GM23338 (cell line): ENCODE data around the gene TYW1B. TPM values are rescaled to one million over a fixed set of nuclear protein-coding genes. Genes with fewer than 3 reads are reported as not detected.
"Not testable (repeated sequence)": the region's sequence is repeated elsewhere in the genome, so short reads cannot be mapped to it uniquely, and the experiment has no call there.

ENCODE experiments used
- ATAC-seq: fragments of 200-7000 bp; cut with Tn5 transposase; 3 replicates; pipeline ENCODE4 v1.9.1; 2020
- DNase-seq: peaks from one replicate; pipeline ENCODE4 v3.0.0-alpha.2; 2015; ENCODE audit warnings: low spot score
- H2AFZ ChIP-seq: fragments of 200-600 bp; sonication (generic); 2 replicates; pipeline ENCODE4 v1.8.0; 2016; ENCODE audit warnings: antibody characterized with exemption, mild to moderate bottlenecking, moderate library complexity
- H3F3A ChIP-seq: fragments of 200-600 bp; sonication (generic); replicated peaks from 2 replicates; pipeline ENCODE4 v1.8.0; 2017; ENCODE audit warnings: antibody characterized with exemption, mixed run types, low read depth
- H3K27ac ChIP-seq: fragments of 200-600 bp; sonication (generic); 2 replicates; pipeline ENCODE4 v1.6.1; 2016; ENCODE audit warnings: low read depth
- H3K27me3 ChIP-seq: fragments of 200-600 bp; sonication (generic); 2 replicates; pipeline ENCODE4 v1.8.0; 2016; ENCODE audit warnings: mild to moderate bottlenecking, mixed run types, moderate library complexity; ENCODE audit not compliant: insufficient read depth
- H3K36me3 ChIP-seq: fragments of 200-600 bp; sonication (generic); 2 replicates; pipeline ENCODE4 v1.8.0; 2016; ENCODE audit warnings: mild to moderate bottlenecking; ENCODE audit not compliant: insufficient read depth
- H3K4me1 ChIP-seq: fragments of 200-600 bp; sonication (generic); 2 replicates; pipeline ENCODE4 v1.8.0; 2016; ENCODE audit warnings: mild to moderate bottlenecking, moderate library complexity; ENCODE audit not compliant: insufficient read depth
- H3K4me2 ChIP-seq: fragments of 200-600 bp; sonication (generic); 2 replicates; pipeline ENCODE4 v1.7.1; 2017; ENCODE audit warnings: mixed run types
- H3K4me3 ChIP-seq: fragments of 200-600 bp; sonication (generic); 2 replicates; pipeline ENCODE4 v1.6.1; 2016; ENCODE audit warnings: mixed run types
- H3K79me2 ChIP-seq: fragments of 200-600 bp; sonication (generic); replicated peaks from 2 replicates; pipeline ENCODE4 v1.8.0; 2017; ENCODE audit warnings: mild to moderate bottlenecking; ENCODE audit not compliant: insufficient read depth
- H3K9me2 ChIP-seq: fragments of 200-600 bp; sonication (generic); 2 replicates; pipeline ENCODE4 v1.8.0; 2017; ENCODE audit not compliant: insufficient read depth
- H4K20me1 ChIP-seq: fragments of 200-600 bp; sonication (generic); replicated peaks from 2 replicates; pipeline ENCODE4 v1.8.0; 2017; ENCODE audit warnings: mild to moderate bottlenecking; ENCODE audit not compliant: insufficient read depth
- H3K27ac Mint-ChIP-seq: 2 replicates; pipeline ENCODE4 v1.8.0; 2020; ENCODE audit warnings: inconsistent platforms, mild to moderate bottlenecking, moderate library complexity, mixed read lengths
- H3K27me3 Mint-ChIP-seq: 3 replicates; pipeline ENCODE4 v1.8.0; 2022; ENCODE audit warnings: low read depth, mild to moderate bottlenecking, moderate library complexity, mixed read lengths, inconsistent platforms; ENCODE audit not compliant: insufficient read depth, poor library complexity
- H3K36me3 Mint-ChIP-seq: 3 replicates; pipeline ENCODE4 v1.8.0; 2021; ENCODE audit warnings: low read depth, mild to moderate bottlenecking, inconsistent platforms, moderate library complexity, mixed read lengths
- H3K4me1 Mint-ChIP-seq: 3 replicates; pipeline ENCODE4 v1.8.0; 2020; ENCODE audit warnings: mild to moderate bottlenecking, inconsistent platforms, mixed read lengths
- H3K4me3 Mint-ChIP-seq: 3 replicates; pipeline ENCODE4 v1.8.0; 2021; ENCODE audit warnings: moderate library complexity, mild to moderate bottlenecking, inconsistent platforms, mixed read lengths
- H3K9me3 Mint-ChIP-seq: 3 replicates; pipeline ENCODE4 v1.8.0; 2020; ENCODE audit warnings: moderate library complexity, mild to moderate bottlenecking, inconsistent platforms, mixed read lengths
- ETS1 ChIP-seq: IDR thresholded peaks from 2 replicates; pipeline ENCODE4 v1.6.1; 2016; ENCODE audit warnings: antibody characterized with exemption
- NANOG ChIP-seq: IDR thresholded peaks from 2 replicates; pipeline ENCODE4 v1.6.1; 2016; ENCODE audit warnings: antibody characterized with exemption, borderline replicate concordance
- polyA plus RNA-seq: library from polyadenylated mRNA; unstranded; fragments of >200 nt; fragmentation: Nextera tagmentation; extraction: Ambion mirVana; gene quantifications from 2 replicates; pipeline ENCODE4 v1.2.1, GENCODE V29; 2016
- total RNA-seq: library from RNA; depleted of rRNA; stranded (reverse); fragments of >200 nt; shearing (Covaris generic); gene quantifications from 2 replicates; pipeline ENCODE4 v1.2.3, GENCODE V29; 2014

The TYW1B gene
- total and polyA plus RNA-seq, 2 experiments from 2014 or later: 2.8 to 5.6 TPM

GRCh38 chr7:72801564-72801963, 26.4 kb downstream of the TYW1B start:
- not testable (repeated sequence) for H3K27me3 Mint-ChIP-seq, H3F3A ChIP-seq, H3K4me1 ChIP-seq, H3K4me2 ChIP-seq, ATAC-seq, H4K20me1 ChIP-seq, H3K4me3 ChIP-seq, H3K4me1 Mint-ChIP-seq, H2AFZ ChIP-seq, H3K9me3 Mint-ChIP-seq, H3K27me3 ChIP-seq, DNase-seq, H3K79me2 ChIP-seq, H3K4me3 Mint-ChIP-seq, H3K9me2 ChIP-seq, H3K27ac ChIP-seq, H3K36me3 ChIP-seq
- Mint-ChIP-seq H3K27ac (0 out of 2 replicates have a peak overlapping the region, but pooled peaks have one; percentile 1), H3K36me3 (peaks cover 52% of the 10 kb centered on the region)

GRCh38 chr7:72795401-72795800, 32.6 kb downstream of the TYW1B start:
- H3K9me2 ChIP-seq, H4K20me1 ChIP-seq, H3K4me3 Mint-ChIP-seq, H3K4me2 ChIP-seq, H3K27me3 ChIP-seq, H3K4me1 ChIP-seq, H3F3A ChIP-seq, H3K4me1 Mint-ChIP-seq, H3K27ac ChIP-seq, H3K27me3 Mint-ChIP-seq, H3K9me3 Mint-ChIP-seq, H2AFZ ChIP-seq, ATAC-seq, H3K36me3 ChIP-seq, DNase-seq, H3K27ac Mint-ChIP-seq, H3K79me2 ChIP-seq, H3K4me3 ChIP-seq: not testable (repeated sequence)
- H3K36me3 Mint-ChIP-seq: peaks cover 51% of the 10 kb centered on the region

DNA sequence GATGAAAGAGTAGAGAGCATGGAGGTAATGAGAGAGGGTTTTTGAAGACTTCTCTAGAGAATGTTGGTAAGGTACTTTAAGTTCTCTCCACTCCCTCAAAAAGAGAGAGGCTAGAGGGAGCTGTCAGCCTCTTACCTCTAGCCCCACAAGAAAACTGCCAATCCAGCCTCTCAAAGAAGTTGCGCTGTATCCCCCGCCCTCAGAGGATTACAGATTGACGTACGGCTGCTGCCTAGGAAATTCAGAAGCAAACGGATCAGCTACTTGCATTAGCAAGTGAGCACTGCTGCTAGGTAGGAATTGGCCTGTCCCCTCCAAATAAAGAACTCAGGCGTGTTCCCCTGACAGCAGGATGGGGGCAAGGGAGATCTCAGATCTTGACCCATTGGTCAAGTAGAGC, 34.2 kb downstream of the TYW1B start:
- Histone ChIP-seq H4K20me1 (no peaks in the 10 kb centered on the region), H3K9me2 (no peaks in the 10 kb centered on the region), H2AFZ (no peak overlapping the region), H3K36me3 (no peaks in the 10 kb centered on the region), H3K4me2 (no peak overlapping the region), H3K4me3 (no peak overlapping the region), H3K27me3 (no peaks in the 10 kb centered on the region), H3K79me2 (no peaks in the 10 kb centered on the region), H3K4me1 (no peaks in the 10 kb centered on the region), H3F3A (no peaks in the 10 kb centered on the region), H3K27ac (no peak overlapping the region)
- Mint-ChIP-seq H3K36me3 (peaks cover 43% of the 10 kb centered on the region), H3K27me3 (peaks cover 3% of the 10 kb centered on the region), H3K9me3 (peaks cover 9% of the 10 kb centered on the region), H3K4me3 (no peak overlapping the region), H3K27ac (no peak overlapping the region), H3K4me1 (no peaks in the 10 kb centered on the region)
- TF ChIP-seq ETS1 (no peak), NANOG (no peak)
- no peak for ATAC-seq
- no peak for DNase-seq

DNA sequence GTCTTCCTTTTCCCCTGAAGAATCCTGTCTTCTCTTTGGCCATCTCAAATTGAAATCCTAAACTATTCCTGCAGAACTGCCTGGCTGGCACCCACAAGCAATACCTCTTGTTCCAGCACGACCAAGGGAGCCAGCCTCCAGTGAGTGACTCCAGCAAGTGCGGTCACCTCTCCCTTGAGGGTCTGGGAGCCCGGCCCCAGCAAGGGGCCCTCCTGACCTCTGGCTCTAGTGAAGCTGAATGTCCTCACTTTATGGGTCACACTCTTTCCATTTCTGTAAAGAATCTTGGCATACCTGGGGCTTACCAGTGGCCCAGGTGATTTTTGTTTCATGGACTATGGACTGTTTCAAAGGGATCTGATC, 37.3 kb downstream of the TYW1B start:
- H3K4me3 Mint-ChIP-seq, H4K20me1 ChIP-seq, H3K27me3 ChIP-seq, H3K27me3 Mint-ChIP-seq, H3K27ac ChIP-seq, H3K27ac Mint-ChIP-seq, H3K79me2 ChIP-seq, H3K4me1 Mint-ChIP-seq, H2AFZ ChIP-seq, H3K4me3 ChIP-seq, DNase-seq, H3K4me1 ChIP-seq, H3K36me3 ChIP-seq, H3K4me2 ChIP-seq, H3F3A ChIP-seq, ATAC-seq, H3K9me3 Mint-ChIP-seq, H3K9me2 ChIP-seq: not testable (repeated sequence)
- H3K36me3 Mint-ChIP-seq: peaks cover 20% of the 10 kb centered on the region; the same call in 2 of the 3 replicates

DNA sequence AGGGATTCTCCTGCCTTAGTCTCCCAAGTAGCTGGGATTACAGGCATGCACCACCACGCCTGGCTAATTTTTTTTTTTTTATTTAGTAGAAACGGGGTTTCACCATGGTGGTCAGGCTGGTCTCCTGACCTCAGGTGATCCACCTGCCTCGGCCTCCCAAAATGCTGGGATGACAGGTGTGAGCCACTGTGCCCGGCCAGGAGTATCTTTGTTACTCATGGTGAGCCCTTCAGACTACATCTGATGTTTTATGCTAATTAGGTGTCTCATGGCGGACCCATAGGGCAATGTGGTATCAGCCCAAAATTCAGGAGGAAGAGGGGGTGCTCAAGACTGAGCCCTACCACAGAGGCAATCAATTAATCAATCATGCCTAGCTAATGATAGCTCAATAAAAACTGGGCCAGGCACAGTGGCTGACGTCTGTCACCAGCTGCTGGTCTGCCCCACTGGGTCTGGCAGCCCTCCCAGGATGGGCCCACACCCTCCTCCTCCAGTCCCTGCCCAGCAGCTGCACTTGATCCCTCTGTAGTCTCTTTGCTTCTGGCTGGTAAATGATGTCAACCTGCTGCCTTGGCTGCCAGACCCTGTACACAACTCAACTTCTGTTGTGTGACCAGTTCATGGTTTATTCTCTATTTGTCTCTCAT, 37.8 kb downstream of the TYW1B start:
- not testable (repeated sequence) for H4K20me1 ChIP-seq, ATAC-seq

More for the DNA sequence above, 37.8 kb downstream of the TYW1B start:
- not testable (repeated sequence) for H2AFZ ChIP-seq, DNase-seq, H3F3A ChIP-seq, H3K4me3 ChIP-seq, H3K27me3 Mint-ChIP-seq, H3K4me3 Mint-ChIP-seq, H3K27me3 ChIP-seq, H3K4me1 Mint-ChIP-seq, H3K9me2 ChIP-seq, H3K27ac Mint-ChIP-seq, H3K9me3 Mint-ChIP-seq, H3K27ac ChIP-seq, H3K4me2 ChIP-seq, H3K36me3 ChIP-seq, H3K4me1 ChIP-seq, H3K79me2 ChIP-seq
- peaks cover 20% of the 10 kb centered on the region; the same call in 2 of the 3 replicates for H3K36me3 Mint-ChIP-seq
